ENCODE data around the gene PRADC1.

- TF ChIP-seq EZH2 (IDR thresholded peaks at IDR 0.05; ENCODE audit: insufficient read depth, poor library complexity, severe bottlenecking) (no peak), EZH2phosphoT487 (IDR thresholded peaks at IDR 0.05; ENCODE audit: insufficient read depth, low read depth) (no peak)
Observed at GRCh38 chr2:73266061-73266901, 33.2 kb upstream of the PRADC1 start.

Data from GM23248 (cell line).